Measurements from ENCODE around the gene PAM. TPM values are rescaled to one million over a fixed set of nuclear protein-coding genes. Genes with fewer than 3 reads are reported as not detected.
A peak's percentile ranks its signal among the peaks of the same experiment; 100 is the strongest.

The PAM gene
- total RNA-seq, 4 donors from 2014 or later, result 102 to 210 (median 172) TPM

GRCh38 chr5:102857076-102857818 lies 102.1 kb downstream of the PAM start:
- peak; percentile 69 to 82 for ATAC-seq
- H3K4me1 ChIP-seq, result peaks cover 7 to 10% of the 10 kb centered on the region in 2 donors
- peak in 1 of 2 donors; percentile 48 for DNase-seq
- peak overlapping the region in 2 of 4 donors; percentile 13 to 25 for H3K27ac ChIP-seq
- intact Hi-C loops (cut with DNase I; ENCODE audit: low total_unique reads), result no loop called here
- no peaks in the 10 kb centered on the region for H3K36me3 ChIP-seq
- in situ Hi-C loops (cut with MboI; ENCODE audit: low sequenced_read_pairs in 4 of 4), result no loop called here
- no peaks in the 10 kb centered on the region for H3K27me3 ChIP-seq
- TF ChIP-seq POLR2A (IDR thresholded peaks at IDR 0.05) (no peak), CTCF (IDR thresholded peaks at IDR 0.05 in 4 of 5, conservative IDR thresholded peaks at IDR 0.05 in 1 of 5) (no peak)
- H3K9me3 ChIP-seq, result no peaks in the 10 kb centered on the region
- H3K4me3 ChIP-seq, result no peak overlapping the region

- TF ChIP-seq CTCF (IDR thresholded peaks at IDR 0.05 in 4 of 5, conservative IDR thresholded peaks at IDR 0.05 in 1 of 5) (no peak), POLR2A (IDR thresholded peaks at IDR 0.05) (no peak)
- H3K27me3 ChIP-seq, result no peaks in the 10 kb centered on the region
- H3K36me3 ChIP-seq, result no peaks in the 10 kb centered on the region
- ATAC-seq (no peak), DNase-seq (no peak)
- no peak overlapping the region for H3K4me3 ChIP-seq
- in situ Hi-C loops (cut with MboI; ENCODE audit: low sequenced_read_pairs in 4 of 4), result no loop called here
- H3K27ac ChIP-seq, result no peak overlapping the region
- intact Hi-C loops (cut with DNase I; ENCODE audit: low total_unique reads), result no loop called here
- H3K4me1 ChIP-seq, result peaks cover 7 to 10% of the 10 kb centered on the region in 2 donors
- H3K9me3 ChIP-seq, result no peaks in the 10 kb centered on the region
Observed at GRCh38 chr5:102858221-102858620, 103.1 kb downstream of the PAM start.

GRCh38 chr5:102858808-102859207 lies 103.7 kb downstream of the PAM start:
- H3K9me3 ChIP-seq, result no peaks in the 10 kb centered on the region

GRCh38 chr5:102860035-102860434 lies 104.9 kb downstream of the PAM start:
- in situ Hi-C loops (cut with MboI; ENCODE audit: low sequenced_read_pairs in 4 of 4), result loop anchor here in 1 of 4 donors (10.0 kb wide), 1 partner anchor 65 kb away; no protein-coding TSS in a partner anchor
- H3K4me1 ChIP-seq, result peaks cover 21 to 25% of the 10 kb centered on the region in 2 donors
- H3K9me3 ChIP-seq, result no peaks in the 10 kb centered on the region
- ATAC-seq (no peak), DNase-seq (no peak)
- TF ChIP-seq CTCF (IDR thresholded peaks at IDR 0.05 in 4 of 5, conservative IDR thresholded peaks at IDR 0.05 in 1 of 5), result no peak
- no peaks in the 10 kb centered on the region for H3K36me3 ChIP-seq
- no peak overlapping the region for H3K27ac ChIP-seq
- H3K27me3 ChIP-seq, result no peaks in the 10 kb centered on the region
- intact Hi-C loops (cut with DNase I; ENCODE audit: low total_unique reads), result loop anchor here (10.0 kb wide), 1 partner anchor 105 kb away; the partner anchor contains the start of gene PAM
- H3K4me3 ChIP-seq, result no peak overlapping the region

More at GRCh38 chr5:102858808-102859207, 103.7 kb downstream of the PAM start:
- no peak for DNase-seq
- Histone ChIP-seq H3K4me3 (no peak overlapping the region), H3K4me1 (peaks cover 9 to 13% of the 10 kb centered on the region in 2 donors), H3K36me3 (no peaks in the 10 kb centered on the region), H3K27ac (no peak overlapping the region), H3K27me3 (no peaks in the 10 kb centered on the region)
- TF ChIP-seq CTCF (IDR thresholded peaks at IDR 0.05 in 4 of 5, conservative IDR thresholded peaks at IDR 0.05 in 1 of 5) (no peak), POLR2A (IDR thresholded peaks at IDR 0.05) (no peak)
- intact Hi-C loops (cut with DNase I; ENCODE audit: low total_unique reads), result no loop called here
- ATAC-seq, result no peak
- in situ Hi-C loops (cut with MboI; ENCODE audit: low sequenced_read_pairs in 4 of 4), result no loop called here
